Lower leg skin (tissue), 3 donors: ENCODE results near the gene RXRA.

ENCODE experiments used
- CTCF ChIP-seq, 3 donors: fragments of 450-650 bp; IDR thresholded peaks; one replicate each; pipeline ENCODE4 v1.5.1; 2016; ENCODE audit warnings: antibody characterized with exemption in 3 of 3, mild to moderate bottlenecking in 3 of 3, moderate library complexity in 2 of 3
- POLR2A ChIP-seq, 2 donors: fragments of 450-650 bp; IDR thresholded peaks; one replicate each; pipeline ENCODE4 v1.6.1; 2016 to 2017; ENCODE audit warnings: antibody characterized with exemption in 2 of 2, mild to moderate bottlenecking in 1 of 2, moderate library complexity in 1 of 2

GRCh38 chr9:134413890-134414623 is 87.8 kb downstream of the RXRA start:
- TF ChIP-seq POLR2A (IDR thresholded peaks at IDR 0.05) (no peak), CTCF (IDR thresholded peaks at IDR 0.05) (no peak)
